Measurements from ENCODE around the gene ZNF557. TPM values are rescaled to one million over a fixed set of nuclear protein-coding genes. Genes with fewer than 3 reads are reported as not detected.

Gene ZNF557
- total RNA-seq, 1 donor from 2014 or later, result 4.4 TPM

GRCh38 chr19:7130043-7130442, 60.5 kb downstream of the ZNF557 start:
- ATAC-seq, result no peak

GRCh38 chr19:7132054-7132453, 62.6 kb downstream of the ZNF557 start:
- no peak for ATAC-seq

- no peak for ATAC-seq
These were observed 67.6 kb downstream of the ZNF557 start for GRCh38 chr19:7137120-7137519.

Other genes with a start within 250 kb of the ZNF557 start
- not detected for gene ADGRE1, start 182.1 kb upstream of the ZNF557 start, total RNA-seq
- gene MBD3L2B, start 48.3 kb upstream of the ZNF557 start, total RNA-seq, result not detected
- gene MBD3L5, start 39.1 kb upstream of the ZNF557 start, total RNA-seq, result not detected
- not detected for gene MBD3L4, start 29.5 kb upstream of the ZNF557 start, total RNA-seq
- not detected for gene MBD3L2, start 20.4 kb upstream of the ZNF557 start, total RNA-seq
- gene MBD3L3, start 11.0 kb upstream of the ZNF557 start, total RNA-seq, result not detected
- gene INSR, start 224.7 kb downstream of the ZNF557 start, total RNA-seq, result 6.9 TPM